Esophagus mucosa (tissue), 1 donor: ENCODE measurements around the gene RAB20. TPM values are rescaled to one million over a fixed set of nuclear protein-coding genes. Genes with fewer than 3 reads are reported as not detected.
A peak's percentile ranks its signal among the peaks of the same experiment; 100 is the strongest.
"Not testable (repeated sequence)": the region's sequence is repeated elsewhere in the genome, so short reads cannot be mapped to it uniquely, and the experiment has no call there.

Experiments
- ATAC-seq: fragments of 200-7000 bp; cut with Tn5 transposase; one replicate; pipeline ENCODE4 v1.9.1; 2020
- total RNA-seq: library from RNA; stranded (reverse); gene quantifications from one replicate; pipeline ENCODE4 v1.2.4, GENCODE V29; 2023
- donor health status: DM: yes; HTN: yes; CAD: no.

The RAB20 gene
- total RNA-seq, 1 donor from 2014 or later = 1.6 TPM

- ATAC-seq = not testable (repeated sequence)
Measured at GRCh38 chr13:110486880-110487279, 74.6 kb downstream of the RAB20 start.

- no peak for ATAC-seq
Measured at GRCh38 chr13:110486061-110486715, 75.3 kb downstream of the RAB20 start.

GRCh38 chr13:110485604-110486003 is 75.9 kb downstream of the RAB20 start:
- no peak for ATAC-seq

- ATAC-seq = no peak
Measured at GRCh38 chr13:110484290-110485048, 77.1 kb downstream of the RAB20 start.

- no peak for ATAC-seq
Measured at GRCh38 chr13:110483386-110483968, 78.0 kb downstream of the RAB20 start.

GRCh38 chr13:110480161-110480560 is 81.4 kb downstream of the RAB20 start:
- ATAC-seq = no peak

- no peak for ATAC-seq
Measured at GRCh38 chr13:110479648-110480047, 81.9 kb downstream of the RAB20 start.

- ATAC-seq = peak; percentile 35
Measured at GRCh38 chr13:110479215-110479545, 82.3 kb downstream of the RAB20 start.

- no peak for ATAC-seq
Measured at GRCh38 chr13:110478405-110479214, 82.9 kb downstream of the RAB20 start.

GRCh38 chr13:110477706-110478245 is 83.7 kb downstream of the RAB20 start:
- no peak for ATAC-seq

GRCh38 chr13:110476220-110476617 is 85.3 kb downstream of the RAB20 start:
- no peak for ATAC-seq

GRCh38 chr13:110475550-110476219 is 85.8 kb downstream of the RAB20 start:
- ATAC-seq = no peak

GRCh38 chr13:110475117-110475516 is 86.4 kb downstream of the RAB20 start:
- ATAC-seq = no peak

- ATAC-seq = no peak
Measured at GRCh38 chr13:110474713-110475112, 86.8 kb downstream of the RAB20 start.

Other genes with a start within 250 kb of the RAB20 start
- gene NAXD, start 53.8 kb upstream of the RAB20 start, total RNA-seq = 21.4 TPM
- gene CARS2, start 144.4 kb upstream of the RAB20 start, total RNA-seq = 35.5 TPM
- 4.3 TPM for gene ING1, start 152.0 kb upstream of the RAB20 start, total RNA-seq